Activated T-cell treated with anti-CD3 and anti-CD28 coated beads, Interleukin-2, amount 50 U/mL, for 4 hours (primary cell): ENCODE results near the gene APOBEC2. TPM values are rescaled to one million over a fixed set of nuclear protein-coding genes. Genes with fewer than 3 reads are reported as not detected.

Experiments used
- ATAC-seq, 2 donors: fragments of 200-7000 bp; cut with Tn5 transposase; one replicate each; pipeline ENCODE4 v1.10.0; 2021
- DNase-seq: peaks from one replicate; pipeline ENCODE4 v3.0.0-alpha.2; 2020
- H3K27me3 Mint-ChIP-seq: one replicate; pipeline ENCODE4 v1.8.0; 2021; ENCODE audit warnings: low read depth, mixed read lengths
- H3K36me3 Mint-ChIP-seq: one replicate; pipeline ENCODE4 v1.8.0; 2022; ENCODE audit warnings: mixed read lengths; ENCODE audit not compliant: insufficient read depth
- H3K4me1 Mint-ChIP-seq: one replicate; pipeline ENCODE4 v1.8.0; 2021; ENCODE audit warnings: low read depth, mixed read lengths
- H3K4me3 Mint-ChIP-seq: one replicate; pipeline ENCODE4 v1.8.0; 2021; ENCODE audit warnings: mild to moderate bottlenecking, moderate library complexity, mixed read lengths
- H3K9me3 Mint-ChIP-seq: one replicate; pipeline ENCODE4 v1.8.0; 2021; ENCODE audit warnings: mixed read lengths
- total RNA-seq, 3 donors: library from RNA; stranded (reverse); gene quantifications; one replicate each; pipeline ENCODE4 v1.2.1, GENCODE V29; 2021

The APOBEC2 gene
- total RNA-seq, 3 donors from 2014 or later: not detected

- peaks cover 11% of the 10 kb centered on the region for H3K36me3 Mint-ChIP-seq
- H3K9me3 Mint-ChIP-seq: no peaks in the 10 kb centered on the region
- ATAC-seq: no peak
- DNase-seq: no peak
- no peaks in the 10 kb centered on the region for H3K4me1 Mint-ChIP-seq
- no peak overlapping the region for H3K4me3 Mint-ChIP-seq
- no peaks in the 10 kb centered on the region for H3K27me3 Mint-ChIP-seq
These were observed 9.9 kb upstream of the APOBEC2 start for GRCh38 chr6:41043151-41043550.

GRCh38 chr6:41045664-41046063, 7.3 kb upstream of the APOBEC2 start:
- Mint-ChIP-seq H3K4me3 (no peak overlapping the region), H3K9me3 (no peaks in the 10 kb centered on the region), H3K27me3 (no peaks in the 10 kb centered on the region), H3K36me3 (peaks cover 22% of the 10 kb centered on the region), H3K4me1 (no peaks in the 10 kb centered on the region)
- DNase-seq (no peak), ATAC-seq (no peak)

GRCh38 chr6:41046084-41046483, 6.9 kb upstream of the APOBEC2 start:
- Mint-ChIP-seq H3K9me3 (no peaks in the 10 kb centered on the region), H3K27me3 (no peaks in the 10 kb centered on the region), H3K4me1 (no peaks in the 10 kb centered on the region), H3K4me3 (no peak overlapping the region), H3K36me3 (peaks cover 23% of the 10 kb centered on the region)
- DNase-seq (no peak), ATAC-seq (no peak)

DNA sequence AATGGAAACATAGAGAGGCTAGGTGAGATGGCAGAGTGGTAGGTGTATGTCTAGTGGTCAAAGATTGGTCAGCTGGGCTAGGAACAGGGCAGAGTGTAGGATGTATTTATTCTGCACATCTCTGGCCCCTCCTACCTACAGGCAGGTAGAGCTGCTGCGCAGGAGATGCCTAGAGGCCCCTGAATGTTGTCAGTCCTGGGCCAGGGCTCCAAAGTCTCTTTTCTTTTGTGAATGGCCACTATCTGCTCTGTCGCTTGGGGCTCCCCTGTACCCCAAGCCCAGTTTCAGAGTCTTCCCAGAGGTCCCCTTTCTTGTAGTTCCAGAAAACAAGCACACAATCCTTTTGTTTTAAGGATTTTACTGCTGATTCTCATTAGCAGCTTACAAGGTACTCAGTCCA, 5.7 kb upstream of the APOBEC2 start:
- ATAC-seq (no peak), DNase-seq (no peak)
- peaks cover 11% of the 10 kb centered on the region for H3K4me1 Mint-ChIP-seq
- peaks cover 30% of the 10 kb centered on the region for H3K36me3 Mint-ChIP-seq
- H3K9me3 Mint-ChIP-seq: no peaks in the 10 kb centered on the region
- no peaks in the 10 kb centered on the region for H3K27me3 Mint-ChIP-seq
- H3K4me3 Mint-ChIP-seq: no peak overlapping the region

- Mint-ChIP-seq H3K36me3 (peaks cover 28% of the 10 kb centered on the region), H3K9me3 (no peaks in the 10 kb centered on the region), H3K27me3 (no peaks in the 10 kb centered on the region), H3K4me3 (no peak overlapping the region), H3K4me1 (peaks cover 17% of the 10 kb centered on the region)
- ATAC-seq (no peak), DNase-seq (no peak)
These were observed 5.0 kb upstream of the APOBEC2 start for GRCh38 chr6:41047745-41048732.

GRCh38 chr6:41049521-41049920, 3.5 kb upstream of the APOBEC2 start:
- Mint-ChIP-seq H3K36me3 (peaks cover 27% of the 10 kb centered on the region), H3K4me1 (peaks cover 17% of the 10 kb centered on the region), H3K27me3 (no peaks in the 10 kb centered on the region), H3K9me3 (no peaks in the 10 kb centered on the region), H3K4me3 (no peak overlapping the region)
- ATAC-seq (no peak), DNase-seq (no peak)

DNA sequence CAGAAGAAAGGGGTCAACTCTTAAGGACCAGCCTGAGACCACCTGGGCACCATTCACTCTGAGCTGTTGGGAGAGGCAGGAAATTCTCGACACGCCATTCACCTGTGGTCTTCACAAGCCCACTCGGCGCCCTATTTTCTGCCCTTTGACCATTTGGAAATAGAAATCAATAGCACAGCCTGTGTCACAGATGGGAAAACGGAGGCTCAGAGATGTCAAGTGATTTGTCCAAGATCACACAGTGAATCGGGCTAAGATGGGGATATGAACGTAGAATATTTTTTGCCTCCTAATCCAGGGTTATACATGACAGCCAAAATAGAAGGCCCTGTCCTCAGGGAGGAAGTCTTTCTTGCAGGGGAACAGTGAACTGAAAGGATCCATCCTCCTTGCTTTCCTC, 3.0 kb upstream of the APOBEC2 start:
- H3K4me1 Mint-ChIP-seq: peaks cover 17% of the 10 kb centered on the region
- no peak for DNase-seq
- H3K4me3 Mint-ChIP-seq: no peak overlapping the region
- peaks cover 27% of the 10 kb centered on the region for H3K36me3 Mint-ChIP-seq
- no peaks in the 10 kb centered on the region for H3K9me3 Mint-ChIP-seq
- H3K27me3 Mint-ChIP-seq: no peaks in the 10 kb centered on the region
- ATAC-seq: no peak

DNA sequence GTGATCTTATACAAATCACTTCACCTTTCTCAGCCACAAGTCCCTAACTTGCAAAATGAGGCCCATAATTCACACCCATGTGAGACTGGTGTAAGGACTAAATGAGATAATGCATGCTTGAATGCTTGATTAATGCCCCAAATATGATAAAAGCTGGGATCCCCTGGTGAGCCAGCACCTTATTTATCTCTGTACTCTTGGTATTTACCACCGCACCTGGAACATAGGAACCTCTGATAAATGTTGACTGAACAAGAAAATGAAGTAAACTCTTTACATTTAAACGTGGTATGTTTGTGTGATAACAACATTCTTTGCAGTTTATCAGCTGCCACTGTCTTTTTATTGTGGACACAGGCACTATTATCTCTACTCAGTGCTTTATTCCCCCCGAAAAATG, 2.5 kb upstream of the APOBEC2 start:
- Mint-ChIP-seq H3K27me3 (no peaks in the 10 kb centered on the region), H3K4me3 (no peak overlapping the region), H3K36me3 (peaks cover 29% of the 10 kb centered on the region), H3K9me3 (no peaks in the 10 kb centered on the region), H3K4me1 (peaks cover 17% of the 10 kb centered on the region)
- no peak for DNase-seq
- no peak for ATAC-seq

GRCh38 chr6:41051873-41052272, 1.1 kb upstream of the APOBEC2 start:
- Mint-ChIP-seq H3K27me3 (no peaks in the 10 kb centered on the region), H3K4me3 (peak overlapping the region; percentile 2), H3K4me1 (peaks cover 17% of the 10 kb centered on the region), H3K9me3 (no peaks in the 10 kb centered on the region), H3K36me3 (peaks cover 31% of the 10 kb centered on the region)
- ATAC-seq (peak in 1 of 2 donors; percentile 30), DNase-seq (no peak)

- H3K4me3 Mint-ChIP-seq: no peak overlapping the region
- no peak for ATAC-seq
- H3K9me3 Mint-ChIP-seq: no peaks in the 10 kb centered on the region
- H3K27me3 Mint-ChIP-seq: no peaks in the 10 kb centered on the region
- peaks cover 20% of the 10 kb centered on the region for H3K4me1 Mint-ChIP-seq
- DNase-seq: no peak
- peaks cover 26% of the 10 kb centered on the region for H3K36me3 Mint-ChIP-seq
These were observed 1.5 kb downstream of the APOBEC2 start for GRCh38 chr6:41054511-41054910.

DNA sequence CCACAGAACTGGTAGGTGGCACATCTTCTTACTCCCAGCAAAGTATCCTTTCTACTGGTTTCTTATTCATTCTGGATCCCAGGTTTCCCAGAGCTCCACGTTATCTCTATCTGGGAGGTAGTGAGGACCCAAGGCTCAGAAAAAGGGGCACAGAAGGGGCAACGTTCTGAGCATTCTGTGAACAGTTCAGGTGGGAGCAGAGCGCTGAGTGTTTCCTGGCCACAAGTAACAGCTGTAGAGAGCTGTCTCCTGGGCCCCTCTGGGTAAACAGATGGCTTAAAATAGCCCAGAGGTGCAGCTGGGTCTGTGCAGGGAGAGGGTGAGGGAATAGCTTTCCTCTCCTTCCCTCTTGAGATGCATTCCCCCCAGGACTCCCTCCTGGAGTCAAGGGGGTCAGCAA, 2.1 kb downstream of the APOBEC2 start:
- no peak for DNase-seq
- Mint-ChIP-seq H3K4me1 (peaks cover 20% of the 10 kb centered on the region), H3K27me3 (no peaks in the 10 kb centered on the region), H3K9me3 (no peaks in the 10 kb centered on the region), H3K36me3 (peaks cover 25% of the 10 kb centered on the region), H3K4me3 (no peak overlapping the region)
- ATAC-seq: no peak

GRCh38 chr6:41056768-41057490, 3.9 kb downstream of the APOBEC2 start:
- ATAC-seq: no peak
- no peak for DNase-seq
- Mint-ChIP-seq H3K27me3 (no peaks in the 10 kb centered on the region), H3K36me3 (peaks cover 20% of the 10 kb centered on the region), H3K4me3 (no peak overlapping the region), H3K9me3 (no peaks in the 10 kb centered on the region), H3K4me1 (peaks cover 12% of the 10 kb centered on the region)

DNA sequence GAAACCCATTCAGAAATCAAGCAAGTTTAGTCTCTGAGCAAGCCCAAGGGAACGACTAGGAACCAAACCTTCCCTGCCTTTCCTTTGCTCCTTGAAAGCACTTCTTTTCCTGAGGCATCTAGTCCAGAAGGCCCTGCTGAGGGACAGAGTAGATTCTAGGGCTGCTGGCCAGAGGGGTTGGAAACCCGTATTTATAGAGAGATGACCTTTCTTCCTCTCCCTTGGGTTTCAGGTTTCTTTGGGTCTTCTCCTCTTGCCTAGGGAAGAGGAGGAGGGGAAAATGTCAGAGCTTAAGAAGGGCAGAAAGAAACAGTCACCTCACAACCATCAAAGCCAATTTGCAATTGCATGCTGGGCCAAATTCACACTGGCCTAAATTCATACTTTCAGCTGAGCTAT, 5.8 kb downstream of the APOBEC2 start:
- H3K27me3 Mint-ChIP-seq: no peaks in the 10 kb centered on the region
- H3K4me3 Mint-ChIP-seq: no peak overlapping the region
- H3K36me3 Mint-ChIP-seq: peaks cover 23% of the 10 kb centered on the region
- DNase-seq (no peak), ATAC-seq (no peak)
- peaks cover 5% of the 10 kb centered on the region for H3K4me1 Mint-ChIP-seq
- H3K9me3 Mint-ChIP-seq: no peaks in the 10 kb centered on the region

DNA sequence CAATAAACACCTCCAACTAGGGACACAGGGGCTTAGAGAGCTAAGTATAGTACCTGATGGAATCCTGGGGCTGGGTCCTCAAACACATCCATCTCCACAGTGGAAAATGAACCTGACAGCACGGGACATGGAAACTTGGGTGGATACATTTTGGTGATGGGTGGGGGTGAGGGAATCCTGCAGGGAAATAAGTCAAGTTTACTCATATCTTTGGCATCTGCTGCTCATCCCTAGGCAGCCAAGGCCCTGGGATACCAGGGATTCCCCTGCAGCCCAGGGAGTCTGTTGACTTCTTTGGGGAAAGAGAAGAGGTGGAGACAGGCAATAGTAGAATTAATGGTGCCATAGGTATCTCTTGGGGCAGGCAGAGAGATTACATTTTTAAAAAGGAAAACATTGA, 6.6 kb downstream of the APOBEC2 start:
- H3K36me3 Mint-ChIP-seq: peaks cover 23% of the 10 kb centered on the region
- H3K4me1 Mint-ChIP-seq: peaks cover 5% of the 10 kb centered on the region
- no peaks in the 10 kb centered on the region for H3K27me3 Mint-ChIP-seq
- no peak overlapping the region for H3K4me3 Mint-ChIP-seq
- DNase-seq (no peak), ATAC-seq (no peak)
- H3K9me3 Mint-ChIP-seq: no peaks in the 10 kb centered on the region
